Measurements from ENCODE around the gene PDZD7.

GRCh38 chr10:101050208-101051069 lies 19.5 kb upstream of the PDZD7 start:
- TF ChIP-seq CTCF (IDR thresholded peaks at IDR 0.05) (peak; percentile 99), POLR2AphosphoS5 (IDR thresholded peaks at IDR 0.05; ENCODE audit: low read depth, low read length) (no peak), SIN3A (IDR thresholded peaks at IDR 0.05; ENCODE audit: borderline replicate concordance, insufficient read depth, low read depth, low read length) (no peak), REST (IDR thresholded peaks at IDR 0.05; ENCODE audit: insufficient read depth in 1 of 2, low read depth in 2 of 2, low read length in 1 of 2) (no peak), TCF7L2 (IDR thresholded peaks at IDR 0.05; ENCODE audit: low read depth, low read length) (no peak)
